Nasal cavity respiratory epithelium epithelial cell of viscerocranial mucosa (primary cell): ENCODE data around the gene CD72. TPM values are rescaled to one million over a fixed set of nuclear protein-coding genes. Genes with fewer than 3 reads are reported as not detected.

Experiments used
- total RNA-seq: library from RNA; depleted of rRNA; stranded (reverse); fragments of >200 nt; gene quantifications from 2 replicates; pipeline ENCODE4 v1.2.3, GENCODE V29; 2014

Gene CD72
- total RNA-seq: 0.50 and 1.0 TPM in 2 replicates

GRCh38 chr9:35618325-35618727 lies at the start of gene CD72:
TSS of gene CD72 (minus strand) at chr9:35618413. CDS start at chr9:35618303, 110 bp downstream.

GRCh38 chr9:35664531-35665470 lies 46.6 kb upstream of the CD72 start, which contains the start of gene ARHGEF39:
TSS of gene ARHGEF39 (minus strand) at chr9:35665195. CDS start at chr9:35665169, 26 bp downstream.

GRCh38 chr9:35658137-35658967 lies 40.1 kb upstream of the CD72 start, which contains the start of gene CCDC107:
TSS of gene CCDC107 (plus strand) at chr9:35658292. CDS start at chr9:35658380, 88 bp downstream.

GRCh38 chr9:35657546-35658136 lies 39.4 kb upstream of the CD72 start, which contains the start of gene RMRP:
TSS of gene RMRP (minus strand) at chr9:35658019.

GRCh38 chr9:35650341-35651158 lies 32.3 kb upstream of the CD72 start, which contains the start of gene SIT1:
TSS of gene SIT1 (minus strand) at chr9:35650931. CDS start at chr9:35650853, 78 bp downstream.

GRCh38 chr9:35604578-35605350 lies 13.4 kb downstream of the CD72 start, which contains the start of gene TESK1:
TSS of gene TESK1 (plus strand) at chr9:35605262. CDS start at chr9:35605620, 358 bp downstream.

Other genes with a start within 250 kb of the CD72 start
- gene RUSC2, start 128.3 kb downstream of the CD72 start, total RNA-seq: 7.9 and 10.1 TPM in 2 replicates
- gene TESK1, start 13.2 kb downstream of the CD72 start, total RNA-seq: 9.6 and 16.8 TPM in 2 replicates
- not detected in 2 replicates for gene SIT1, start 32.5 kb upstream of the CD72 start, total RNA-seq
- gene RMRP, start 39.6 kb upstream of the CD72 start, total RNA-seq: 18,537 and 104,493 TPM in 2 replicates
- 6.7 and 14.4 TPM in 2 replicates for gene CCDC107, start 39.9 kb upstream of the CD72 start, total RNA-seq
- gene ARHGEF39, start 46.8 kb upstream of the CD72 start, total RNA-seq: 0.07 and 0.34 TPM in 2 replicates
- 0.68 and 7.5 TPM in 2 replicates for gene CA9, start 55.5 kb upstream of the CD72 start, total RNA-seq
- 35.1 and 43.1 TPM in 2 replicates for gene TPM2, start 71.5 kb upstream of the CD72 start, total RNA-seq
- gene TLN1, start 113.8 kb upstream of the CD72 start, total RNA-seq: 83.7 and 230 TPM in 2 replicates
- 39.5 and 50.9 TPM in 2 replicates for gene CREB3, start 114.3 kb upstream of the CD72 start, total RNA-seq
- gene GBA2, start 130.8 kb upstream of the CD72 start, total RNA-seq: 36.6 and 41.6 TPM in 2 replicates
- 17.1 and 25.6 TPM in 2 replicates for gene RGP1, start 130.9 kb upstream of the CD72 start, total RNA-seq
- not detected in 2 replicates for gene MSMP, start 135.9 kb upstream of the CD72 start, total RNA-seq
- gene NPR2, start 173.2 kb upstream of the CD72 start, total RNA-seq: 4.1 and 15.9 TPM in 2 replicates
- gene SPAG8, start 193.8 kb upstream of the CD72 start, total RNA-seq: 0.14 TPM in 1 of 2 replicates, not detected in the other
- gene HINT2, start 196.6 kb upstream of the CD72 start, total RNA-seq: 13.0 and 21.2 TPM in 2 replicates
- not detected in 2 replicates for gene FAM221B, start 210.3 kb upstream of the CD72 start, total RNA-seq
- 0.68 and 5.8 TPM in 2 replicates for gene TMEM8B, start 210.8 kb upstream of the CD72 start, total RNA-seq